HCT116 (cell line): ENCODE data around the gene ASB4.

Source experiments
- POLR2AphosphoS5 ChIP-seq: IDR thresholded peaks from 2 replicates; pipeline ENCODE4 v1.6.1; 2011; ENCODE audit warnings: mild to moderate bottlenecking, low read depth, low read length, moderate library complexity
- SRF ChIP-seq: IDR thresholded peaks from 2 replicates; pipeline ENCODE4 v1.6.1; 2012; ENCODE audit warnings: low read depth
- TF ChIP-seq, protein P1 (sequence below): IDR thresholded peaks from 2 replicates; pipeline ENCODE4 v1.6.1; 2012
- TF ChIP-seq, protein P2 (sequence below), 3 experiments: fragments of 200-600 bp in 1 of 3; sonication (generic) in 1 of 3; IDR thresholded peaks in 2 of 3; conservative IDR thresholded peaks in 1 of 3; 2 replicates each; pipeline ENCODE4 v1.5.1; 2012 to 2017; ENCODE audit warnings: low read depth in 2 of 3, low read length in 2 of 3, antibody characterized with exemption in 1 of 3, borderline replicate concordance in 1 of 3, control low read depth in 1 of 3, mild to moderate bottlenecking in 1 of 3, mixed read lengths in 1 of 3, mixed run types in 1 of 3, moderate library complexity in 1 of 3; ENCODE audit not compliant: insufficient read depth in 1 of 3

DNA sequence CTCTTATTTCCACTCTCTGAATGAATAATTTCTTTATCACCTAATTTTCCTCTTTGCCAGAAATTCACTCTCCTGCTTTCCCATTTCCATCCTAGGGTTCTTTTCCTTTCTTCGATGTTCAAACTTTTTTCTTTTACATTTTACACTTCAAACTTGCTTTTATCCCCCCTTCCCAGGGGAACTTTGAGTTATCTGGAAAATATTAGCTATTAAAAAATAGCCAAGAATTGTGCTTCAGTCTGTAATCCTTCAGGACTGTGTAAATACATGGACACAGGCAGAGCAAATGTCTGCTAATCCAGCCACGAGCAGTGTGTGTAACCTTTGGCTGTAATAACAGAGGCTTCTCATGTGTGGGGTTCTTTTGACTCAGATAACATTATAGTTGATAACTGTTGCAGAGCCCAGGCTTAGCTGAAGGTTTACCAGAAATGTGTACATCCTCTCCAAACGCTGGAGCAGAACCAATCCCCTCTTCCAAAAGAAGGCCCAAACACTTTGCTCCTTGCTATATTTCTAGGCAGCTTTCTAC is 4.6 kb downstream of the ASB4 start:
- TF ChIP-seq, protein P1, sequence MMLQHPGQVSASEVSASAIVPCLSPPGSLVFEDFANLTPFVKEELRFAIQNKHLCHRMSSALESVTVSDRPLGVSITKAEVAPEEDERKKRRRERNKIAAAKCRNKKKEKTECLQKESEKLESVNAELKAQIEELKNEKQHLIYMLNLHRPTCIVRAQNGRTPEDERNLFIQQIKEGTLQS: no peak
- TF ChIP-seq SRF (no peak), POLR2AphosphoS5 (no peak)
- TF ChIP-seq, protein P2, sequence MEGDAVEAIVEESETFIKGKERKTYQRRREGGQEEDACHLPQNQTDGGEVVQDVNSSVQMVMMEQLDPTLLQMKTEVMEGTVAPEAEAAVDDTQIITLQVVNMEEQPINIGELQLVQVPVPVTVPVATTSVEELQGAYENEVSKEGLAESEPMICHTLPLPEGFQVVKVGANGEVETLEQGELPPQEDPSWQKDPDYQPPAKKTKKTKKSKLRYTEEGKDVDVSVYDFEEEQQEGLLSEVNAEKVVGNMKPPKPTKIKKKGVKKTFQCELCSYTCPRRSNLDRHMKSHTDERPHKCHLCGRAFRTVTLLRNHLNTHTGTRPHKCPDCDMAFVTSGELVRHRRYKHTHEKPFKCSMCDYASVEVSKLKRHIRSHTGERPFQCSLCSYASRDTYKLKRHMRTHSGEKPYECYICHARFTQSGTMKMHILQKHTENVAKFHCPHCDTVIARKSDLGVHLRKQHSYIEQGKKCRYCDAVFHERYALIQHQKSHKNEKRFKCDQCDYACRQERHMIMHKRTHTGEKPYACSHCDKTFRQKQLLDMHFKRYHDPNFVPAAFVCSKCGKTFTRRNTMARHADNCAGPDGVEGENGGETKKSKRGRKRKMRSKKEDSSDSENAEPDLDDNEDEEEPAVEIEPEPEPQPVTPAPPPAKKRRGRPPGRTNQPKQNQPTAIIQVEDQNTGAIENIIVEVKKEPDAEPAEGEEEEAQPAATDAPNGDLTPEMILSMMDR (IDR thresholded peaks at IDR 0.05 in 2 of 3, conservative IDR thresholded peaks at IDR 0.05 in 1 of 3; ENCODE audit: borderline replicate concordance in 1 of 3, insufficient read depth in 1 of 3, low read depth in 2 of 3, low read length in 2 of 3): no peak
